ENCODE measurements around the gene BICDL2.

The BICDL2 gene

DNA sequence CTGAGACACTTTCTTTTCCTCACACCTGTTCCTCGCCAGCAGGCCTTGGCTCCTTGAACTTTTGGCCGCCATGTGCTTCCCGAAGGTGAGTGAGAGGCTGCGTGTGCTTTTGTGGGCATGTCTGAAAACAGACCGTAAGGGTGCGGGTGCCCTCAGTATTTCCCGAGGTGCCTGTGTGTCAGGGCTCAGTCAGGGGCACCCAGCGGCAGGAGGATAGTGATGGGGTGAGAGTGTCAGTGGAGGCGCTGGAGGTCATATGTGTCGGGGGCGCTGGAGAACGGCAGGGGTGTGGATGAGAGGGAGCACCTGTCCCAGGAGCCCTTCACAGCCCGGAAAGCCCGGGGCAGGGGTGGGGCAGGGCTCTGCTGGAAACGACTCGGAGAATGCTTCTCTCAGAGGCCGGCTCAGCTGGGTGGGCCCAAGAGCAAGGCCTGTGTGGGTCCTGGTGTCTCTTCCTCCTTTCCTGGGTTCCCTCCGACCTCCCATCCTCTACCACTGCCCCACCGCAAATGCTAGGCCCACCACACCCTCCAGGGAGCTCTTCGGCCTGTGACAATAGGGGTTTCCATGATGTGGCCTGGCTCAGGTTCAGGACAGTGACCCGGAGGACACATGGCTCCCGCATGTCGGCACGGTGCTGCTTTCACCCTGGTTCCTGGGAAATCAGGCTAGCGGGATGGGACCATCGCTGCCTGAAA lies 29.1 kb upstream of the BICDL2 start:
- peak overlapping the region; percentile 31 to 73 (median 71) for H3K4me3 ChIP-seq (ENCODE audit: low read depth in 1 of 5, low read length in 5 of 5)
- peak overlapping the region; percentile 84 for H3K27ac ChIP-seq (ENCODE audit: low read depth, low read length)
- H3K9ac ChIP-seq (ENCODE audit: low read length in 5 of 5) = peak overlapping the region; percentile 23 to 89 (median 78)
- no peaks in the 10 kb centered on the region for H3K9me3 ChIP-seq (ENCODE audit: control insufficient read depth in 5 of 5, low read length in 5 of 5)
- H3K27me3 ChIP-seq (ENCODE audit: control insufficient read depth in 5 of 5, insufficient read depth in 4 of 5, low read length in 5 of 5) = no peaks in the 10 kb centered on the region
- peaks cover 0 to 39% (median 10%) of the 10 kb centered on the region in 5 donors for H3K4me1 ChIP-seq (ENCODE audit: control insufficient read depth in 5 of 5, insufficient read depth in 5 of 5, low read length in 5 of 5)
- H3K36me3 ChIP-seq (ENCODE audit: control insufficient read depth in 5 of 5, insufficient read depth in 5 of 5, low read length in 5 of 5) = peaks cover 0 to 18% (median 5%) of the 10 kb centered on the region in 5 donors

GRCh38 chr16:3065069-3065741 lies 28.5 kb upstream of the BICDL2 start, which contains the start of gene IL32:
Gene IL32, plus strand, starts transcription at chr16:3065640. Its CDS starts 172 bp downstream, at chr16:3065812.
- H3K9me3 ChIP-seq (ENCODE audit: control insufficient read depth in 5 of 5, low read length in 5 of 5) = no peaks in the 10 kb centered on the region
- peaks cover 0 to 18% (median 5%) of the 10 kb centered on the region in 5 donors for H3K36me3 ChIP-seq (ENCODE audit: control insufficient read depth in 5 of 5, insufficient read depth in 5 of 5, low read length in 5 of 5)
- H3K4me3 ChIP-seq (ENCODE audit: low read depth in 1 of 5, low read length in 5 of 5) = peak within 1 kb of the TSS; percentile 31 to 73 (median 71)
- no peaks in the 10 kb centered on the region for H3K27me3 ChIP-seq (ENCODE audit: control insufficient read depth in 5 of 5, insufficient read depth in 4 of 5, low read length in 5 of 5)
- H3K9ac ChIP-seq (ENCODE audit: low read length in 5 of 5) = peak within 1 kb of the TSS; percentile 23 to 89 (median 78)
- H3K4me1 ChIP-seq (ENCODE audit: control insufficient read depth in 5 of 5, insufficient read depth in 5 of 5, low read length in 5 of 5) = peaks cover 3 to 42% (median 10%) of the 10 kb centered on the region in 5 donors
- peak within 1 kb of the TSS; percentile 84 for H3K27ac ChIP-seq (ENCODE audit: low read depth, low read length)

GRCh38 chr16:3063625-3064386 lies 27.1 kb upstream of the BICDL2 start:
- no peaks in the 10 kb centered on the region for H3K27me3 ChIP-seq (ENCODE audit: control insufficient read depth in 5 of 5, insufficient read depth in 4 of 5, low read length in 5 of 5)
- peaks cover 3 to 53% (median 22%) of the 10 kb centered on the region in 5 donors for H3K4me1 ChIP-seq (ENCODE audit: control insufficient read depth in 5 of 5, insufficient read depth in 5 of 5, low read length in 5 of 5)
- peak overlapping the region; percentile 84 for H3K27ac ChIP-seq (ENCODE audit: low read depth, low read length)
- H3K36me3 ChIP-seq (ENCODE audit: control insufficient read depth in 5 of 5, insufficient read depth in 5 of 5, low read length in 5 of 5) = peaks cover 0 to 15% (median 4%) of the 10 kb centered on the region in 5 donors
- H3K9ac ChIP-seq (ENCODE audit: low read length in 5 of 5) = no peak overlapping the region
- no peak overlapping the region for H3K4me3 ChIP-seq (ENCODE audit: low read depth in 1 of 5, low read length in 5 of 5)
- no peaks in the 10 kb centered on the region for H3K9me3 ChIP-seq (ENCODE audit: control insufficient read depth in 5 of 5, low read length in 5 of 5)

DNA sequence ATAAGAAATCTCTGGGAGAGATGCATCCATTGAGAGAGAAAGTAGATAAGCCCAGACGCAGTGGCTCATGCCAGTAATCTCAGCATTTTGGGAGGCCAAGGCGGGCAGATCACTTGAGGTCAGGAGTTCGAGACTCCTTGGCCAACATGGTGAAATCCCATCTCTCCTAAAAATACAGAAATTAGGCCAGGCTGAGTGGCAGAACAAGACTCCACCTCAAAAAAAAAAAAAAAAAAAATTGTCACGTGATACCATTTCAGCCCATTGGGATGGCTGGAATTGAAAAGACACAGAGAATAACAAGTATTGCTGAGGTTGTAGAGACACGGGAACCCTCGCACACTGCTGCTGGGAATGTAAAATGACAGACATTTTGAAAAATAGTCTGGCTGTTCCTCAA lies 25.8 kb upstream of the BICDL2 start:
- H3K9me3 ChIP-seq (ENCODE audit: control insufficient read depth in 5 of 5, low read length in 5 of 5) = no peaks in the 10 kb centered on the region
- H3K4me3 ChIP-seq (ENCODE audit: low read depth in 1 of 5, low read length in 5 of 5) = no peak overlapping the region
- peaks cover 3 to 55% (median 31%) of the 10 kb centered on the region in 5 donors for H3K4me1 ChIP-seq (ENCODE audit: control insufficient read depth in 5 of 5, insufficient read depth in 5 of 5, low read length in 5 of 5)
- H3K36me3 ChIP-seq (ENCODE audit: control insufficient read depth in 5 of 5, insufficient read depth in 5 of 5, low read length in 5 of 5) = peaks cover 0 to 4% (median 0%) of the 10 kb centered on the region in 5 donors
- H3K9ac ChIP-seq (ENCODE audit: low read length in 5 of 5) = no peak overlapping the region
- no peak overlapping the region for H3K27ac ChIP-seq (ENCODE audit: low read depth, low read length)
- H3K27me3 ChIP-seq (ENCODE audit: control insufficient read depth in 5 of 5, insufficient read depth in 4 of 5, low read length in 5 of 5) = no peaks in the 10 kb centered on the region

GRCh38 chr16:3060339-3061127 lies 23.8 kb upstream of the BICDL2 start:
- no peak overlapping the region for H3K27ac ChIP-seq (ENCODE audit: low read depth, low read length)
- no peaks in the 10 kb centered on the region for H3K27me3 ChIP-seq (ENCODE audit: control insufficient read depth in 5 of 5, insufficient read depth in 4 of 5, low read length in 5 of 5)
- H3K36me3 ChIP-seq (ENCODE audit: control insufficient read depth in 5 of 5, insufficient read depth in 5 of 5, low read length in 5 of 5) = no peaks in the 10 kb centered on the region
- peaks cover 3 to 36% (median 29%) of the 10 kb centered on the region in 5 donors for H3K4me1 ChIP-seq (ENCODE audit: control insufficient read depth in 5 of 5, insufficient read depth in 5 of 5, low read length in 5 of 5)
- H3K9ac ChIP-seq (ENCODE audit: low read length in 5 of 5) = peak overlapping the region in 2 of 5 donors; percentile 60 to 79
- H3K9me3 ChIP-seq (ENCODE audit: control insufficient read depth in 5 of 5, low read length in 5 of 5) = no peaks in the 10 kb centered on the region
- H3K4me3 ChIP-seq (ENCODE audit: low read depth in 1 of 5, low read length in 5 of 5) = peak overlapping the region in 2 of 5 donors; percentile 22 to 80

DNA sequence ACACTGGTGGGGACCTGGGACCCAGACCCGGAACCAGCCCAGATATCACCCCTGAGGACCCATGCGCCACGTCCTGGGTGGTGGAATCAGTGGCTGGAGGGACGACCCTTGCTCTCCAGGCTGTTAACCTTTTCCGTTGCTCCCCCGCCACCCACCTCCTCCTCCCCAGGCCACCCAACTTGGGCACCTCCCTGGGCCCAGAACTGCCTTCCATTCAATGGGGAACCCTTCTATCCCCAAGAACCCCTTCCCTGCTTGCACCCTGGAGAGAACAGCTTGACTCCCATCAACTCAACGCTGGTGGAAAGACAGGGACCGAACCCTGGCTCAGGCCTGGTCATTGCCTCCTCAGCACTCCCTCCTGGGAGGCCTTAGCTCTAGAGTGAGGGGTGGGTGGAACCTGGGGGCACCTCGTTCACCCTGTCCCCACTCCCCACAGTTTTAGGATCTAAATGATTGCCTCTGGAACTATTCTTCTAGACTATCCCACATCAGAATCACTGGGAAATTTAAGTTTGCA lies 23.0 kb upstream of the BICDL2 start:
- Histone ChIP-seq H3K27ac (ENCODE audit: low read depth, low read length) (peak overlapping the region; percentile 86), H3K27me3 (ENCODE audit: control insufficient read depth in 5 of 5, insufficient read depth in 4 of 5, low read length in 5 of 5) (no peaks in the 10 kb centered on the region), H3K9me3 (ENCODE audit: control insufficient read depth in 5 of 5, low read length in 5 of 5) (no peaks in the 10 kb centered on the region), H3K4me1 (ENCODE audit: control insufficient read depth in 5 of 5, insufficient read depth in 5 of 5, low read length in 5 of 5) (peaks cover 0 to 34% (median 23%) of the 10 kb centered on the region in 5 donors), H3K36me3 (ENCODE audit: control insufficient read depth in 5 of 5, insufficient read depth in 5 of 5, low read length in 5 of 5) (peaks cover 0 to 1% (median 0%) of the 10 kb centered on the region in 5 donors), H3K9ac (ENCODE audit: low read length in 5 of 5) (peak overlapping the region; percentile 42 to 79 (median 48)), H3K4me3 (ENCODE audit: low read depth in 1 of 5, low read length in 5 of 5) (peak overlapping the region; percentile 22 to 80 (median 63))

- H3K4me3 ChIP-seq (ENCODE audit: low read depth in 1 of 5, low read length in 5 of 5) = peak overlapping the region in 4 of 5 donors; percentile 63 to 80 (median 76)
- H3K36me3 ChIP-seq (ENCODE audit: control insufficient read depth in 5 of 5, insufficient read depth in 5 of 5, low read length in 5 of 5) = peaks cover 0 to 6% (median under 1%) of the 10 kb centered on the region in 5 donors
- no peaks in the 10 kb centered on the region for H3K9me3 ChIP-seq (ENCODE audit: control insufficient read depth in 5 of 5, low read length in 5 of 5)
- peak overlapping the region; percentile 86 for H3K27ac ChIP-seq (ENCODE audit: low read depth, low read length)
- no peaks in the 10 kb centered on the region for H3K27me3 ChIP-seq (ENCODE audit: control insufficient read depth in 5 of 5, insufficient read depth in 4 of 5, low read length in 5 of 5)
- peaks cover 0 to 32% (median 21%) of the 10 kb centered on the region in 5 donors for H3K4me1 ChIP-seq (ENCODE audit: control insufficient read depth in 5 of 5, insufficient read depth in 5 of 5, low read length in 5 of 5)
- peak overlapping the region; percentile 48 to 89 (median 74) for H3K9ac ChIP-seq (ENCODE audit: low read length in 5 of 5)
Measured at GRCh38 chr16:3059041-3059722, 22.4 kb upstream of the BICDL2 start.

DNA sequence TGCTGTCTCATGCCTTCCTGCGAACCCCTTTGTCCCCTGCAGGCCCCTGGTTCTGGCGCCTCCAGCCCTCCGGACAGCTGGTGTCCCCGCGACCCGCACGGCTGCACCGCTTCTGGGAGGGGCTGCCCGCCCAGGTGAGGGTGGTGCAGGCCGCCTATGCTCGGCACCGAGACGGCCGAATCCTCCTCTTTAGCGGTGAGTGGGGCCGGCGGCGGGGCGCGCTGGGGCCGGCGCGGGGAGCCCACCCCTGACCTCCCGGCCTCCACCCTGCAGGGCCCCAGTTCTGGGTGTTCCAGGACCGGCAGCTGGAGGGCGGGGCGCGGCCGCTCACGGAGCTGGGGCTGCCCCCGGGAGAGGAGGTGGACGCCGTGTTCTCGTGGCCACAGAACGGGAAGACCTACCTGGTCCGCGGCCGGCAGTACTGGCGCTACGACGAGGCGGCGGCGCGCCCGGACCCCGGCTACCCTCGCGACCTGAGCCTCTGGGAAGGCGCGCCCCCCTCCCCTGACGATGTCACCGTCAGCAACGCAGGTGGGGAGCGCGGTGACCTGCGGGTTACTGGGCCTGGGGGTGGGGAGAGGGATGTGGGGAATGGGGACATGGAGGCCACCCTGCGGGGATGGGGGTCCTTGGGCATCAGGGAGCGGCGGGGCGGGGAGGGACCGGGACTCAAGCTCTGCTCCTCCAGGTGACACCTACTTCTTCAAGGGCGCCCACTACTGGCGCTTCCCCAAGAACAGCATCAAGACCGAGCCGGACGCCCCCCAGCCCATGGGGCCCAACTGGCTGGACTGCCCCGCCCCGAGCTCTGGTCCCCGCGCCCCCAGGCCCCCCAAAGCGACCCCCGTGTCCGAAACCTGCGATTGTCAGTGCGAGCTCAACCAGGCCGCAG lies 21.6 kb upstream of the BICDL2 start:
- H3K27ac ChIP-seq (ENCODE audit: low read depth, low read length) = peak overlapping the region; percentile 86
- H3K36me3 ChIP-seq (ENCODE audit: control insufficient read depth in 5 of 5, insufficient read depth in 5 of 5, low read length in 5 of 5) = peaks cover 0 to 11% (median 3%) of the 10 kb centered on the region in 5 donors
- H3K9ac ChIP-seq (ENCODE audit: low read length in 5 of 5) = peak overlapping the region in 4 of 5 donors; percentile 66 to 89 (median 78)
- H3K9me3 ChIP-seq (ENCODE audit: control insufficient read depth in 5 of 5, low read length in 5 of 5) = no peaks in the 10 kb centered on the region
- H3K4me3 ChIP-seq (ENCODE audit: low read depth in 1 of 5, low read length in 5 of 5) = peak overlapping the region in 4 of 5 donors; percentile 61 to 80 (median 76)
- no peaks in the 10 kb centered on the region for H3K27me3 ChIP-seq (ENCODE audit: control insufficient read depth in 5 of 5, insufficient read depth in 4 of 5, low read length in 5 of 5)
- H3K4me1 ChIP-seq (ENCODE audit: control insufficient read depth in 5 of 5, insufficient read depth in 5 of 5, low read length in 5 of 5) = peaks cover 0 to 32% (median 21%) of the 10 kb centered on the region in 5 donors
